GM18519 (cell line): ENCODE results near the gene SLC9A1.

Experiments
- ATAC-seq: cut with Tn5 transposase; IDR thresholded peaks from one replicate; pipeline ENCODE4 v1.9.1; 2021; ENCODE audit warnings: mild to moderate bottlenecking, moderate library complexity; ENCODE audit not compliant: unreplicated experiment, low FRiP score

SLC9A1 gene

GRCh38 chr1:27152004-27152828 lies 2.7 kb downstream of the SLC9A1 start:
- no peak for ATAC-seq

- no peak for ATAC-seq
These were observed 4.3 kb downstream of the SLC9A1 start for GRCh38 chr1:27150641-27151040.

GRCh38 chr1:27150183-27150582 lies 4.7 kb downstream of the SLC9A1 start:
- ATAC-seq: no peak

- ATAC-seq: no peak
These were observed 5.2 kb downstream of the SLC9A1 start for GRCh38 chr1:27149762-27150113.

GRCh38 chr1:27149084-27149761 lies 5.7 kb downstream of the SLC9A1 start:
- ATAC-seq: no peak

- no peak for ATAC-seq
These were observed 6.3 kb downstream of the SLC9A1 start for GRCh38 chr1:27148591-27148990.

GRCh38 chr1:27147842-27148518 lies 6.9 kb downstream of the SLC9A1 start:
- no peak for ATAC-seq

- no peak for ATAC-seq
These were observed 9.0 kb downstream of the SLC9A1 start for GRCh38 chr1:27145934-27146354.

GRCh38 chr1:27144920-27145661 lies 9.8 kb downstream of the SLC9A1 start:
- ATAC-seq: no peak

GRCh38 chr1:27144049-27144748 lies 10.7 kb downstream of the SLC9A1 start:
- no peak for ATAC-seq

GRCh38 chr1:27143401-27143800 lies 11.5 kb downstream of the SLC9A1 start:
- ATAC-seq: no peak

- no peak for ATAC-seq
These were observed 12.5 kb downstream of the SLC9A1 start for GRCh38 chr1:27142464-27142863.

- no peak for ATAC-seq
These were observed 13.5 kb downstream of the SLC9A1 start for GRCh38 chr1:27141266-27142003.

GRCh38 chr1:27139980-27140379 lies 14.9 kb downstream of the SLC9A1 start:
- ATAC-seq: no peak

- no peak for ATAC-seq
These were observed 16.0 kb downstream of the SLC9A1 start for GRCh38 chr1:27138927-27139326.

GRCh38 chr1:27138368-27138767 lies 16.6 kb downstream of the SLC9A1 start:
- no peak for ATAC-seq

- no peak for ATAC-seq
These were observed 17.3 kb downstream of the SLC9A1 start for GRCh38 chr1:27137544-27138075.

- ATAC-seq: no peak
These were observed 17.9 kb downstream of the SLC9A1 start for GRCh38 chr1:27136998-27137542.

- no peak for ATAC-seq
These were observed 18.7 kb downstream of the SLC9A1 start for GRCh38 chr1:27136236-27136551.
